MM.1S (cell line): ENCODE data around the gene KIF5A.
A peak's percentile ranks its signal among the peaks of the same experiment; 100 is the strongest.

Experiments used
- DNase-seq: peaks from one replicate; pipeline ENCODE4 v3.0.0-alpha.2; 2015
- H2AFZ ChIP-seq: fragments of 300-600 bp; sonication (generic); 2 replicates; pipeline ENCODE4 v1.6.0; 2016; ENCODE audit warnings: antibody characterized with exemption, low read length
- H3F3A ChIP-seq: fragments of 300-600 bp; sonication (generic); 2 replicates; pipeline ENCODE4 v1.6.1; 2016; ENCODE audit warnings: mild to moderate bottlenecking, antibody characterized with exemption, low read length, moderate library complexity, mixed read lengths; ENCODE audit not compliant: insufficient read depth
- H3K27ac ChIP-seq: fragments of 300-600 bp; sonication (generic); 2 replicates; pipeline ENCODE4 v1.5.1; 2016; ENCODE audit warnings: mild to moderate bottlenecking, low read length
- H3K27me3 ChIP-seq: fragments of 300-600 bp; sonication (generic); replicated peaks from 2 replicates; pipeline ENCODE4 v1.6.0; 2016; ENCODE audit warnings: low read length; ENCODE audit not compliant: insufficient read depth
- H3K36me3 ChIP-seq: fragments of 300-600 bp; sonication (generic); replicated peaks from 2 replicates; pipeline ENCODE4 v1.6.1; 2016; ENCODE audit warnings: mild to moderate bottlenecking, low read length, mixed read lengths; ENCODE audit not compliant: insufficient read depth
- H3K4me1 ChIP-seq: fragments of 300-600 bp; sonication (generic); 2 replicates; pipeline ENCODE4 v1.6.1; 2016; ENCODE audit warnings: low read length, mixed read lengths
- H3K4me2 ChIP-seq: fragments of 300-600 bp; sonication (generic); 2 replicates; pipeline ENCODE4 v1.6.0; 2016; ENCODE audit warnings: low read depth, low read length
- H3K4me3 ChIP-seq: fragments of 300-600 bp; sonication (generic); 2 replicates; pipeline ENCODE4 v1.5.1; 2016; ENCODE audit warnings: low read length, mixed read lengths
- H3K79me2 ChIP-seq: fragments of 300-600 bp; sonication (generic); 2 replicates; pipeline ENCODE4 v1.6.1; 2016; ENCODE audit warnings: mixed run types, low read length, mixed read lengths
- H3K9ac ChIP-seq: fragments of 300-600 bp; sonication (generic); 2 replicates; pipeline ENCODE4 v1.6.1; 2016; ENCODE audit warnings: low read length, mixed read lengths
- H3K9me2 ChIP-seq: fragments of 300-600 bp; sonication (generic); replicated peaks from 2 replicates; pipeline ENCODE4 v1.6.1; 2016; ENCODE audit warnings: mild to moderate bottlenecking, low read length, mixed read lengths; ENCODE audit not compliant: insufficient read depth
- H3K9me3 ChIP-seq: fragments of 300-600 bp; sonication (generic); replicated peaks from 2 replicates; pipeline ENCODE4 v1.6.1; 2016; ENCODE audit warnings: mild to moderate bottlenecking, low read length, mixed read lengths; ENCODE audit not compliant: insufficient read depth
- H4K20me1 ChIP-seq: fragments of 300-600 bp; sonication (generic); 2 replicates; pipeline ENCODE4 v1.6.1; 2016; ENCODE audit warnings: mild to moderate bottlenecking, low read length, moderate library complexity, mixed read lengths; ENCODE audit not compliant: insufficient read depth
- EZH2 ChIP-seq: fragments of 300-600 bp; sonication (generic); optimal IDR thresholded peaks from 2 replicates; pipeline ENCODE3; 2017; ENCODE audit warnings: low read depth, mild to moderate bottlenecking, antibody characterized with exemption, low read length, mixed read lengths
- EZH2phosphoT487 ChIP-seq: fragments of 300-600 bp; sonication (generic); IDR thresholded peaks from 2 replicates; pipeline ENCODE4 v1.6.1; 2018; ENCODE audit warnings: antibody characterized with exemption, low read length
- TF ChIP-seq, protein P1 (sequence below): fragments of 300-600 bp; sonication (generic); IDR thresholded peaks from 2 replicates; pipeline ENCODE4 v1.5.1; 2016; ENCODE audit warnings: antibody characterized with exemption, low read length, mixed read lengths

KIF5A gene

GRCh38 chr12:57576613-57577160 lies 26.8 kb downstream of the KIF5A start:
- Histone ChIP-seq H3K27me3 (0 out of 2 replicates have a peak, but pooled peaks cover 2% of the 10 kb centered on the region), H4K20me1 (no peaks in the 10 kb centered on the region), H3K4me2 (no peak overlapping the region), H3K27ac (no peak overlapping the region), H3F3A (no peaks in the 10 kb centered on the region), H3K36me3 (no peaks in the 10 kb centered on the region), H3K9me3 (no peaks in the 10 kb centered on the region), H3K9me2 (no peaks in the 10 kb centered on the region), H3K9ac (no peak overlapping the region), H2AFZ (0 out of 2 replicates have a peak overlapping the region, but pooled peaks have one; percentile 19), H3K4me1 (no peaks in the 10 kb centered on the region), H3K79me2 (no peaks in the 10 kb centered on the region), H3K4me3 (no peak overlapping the region)
- TF ChIP-seq, protein P1, sequence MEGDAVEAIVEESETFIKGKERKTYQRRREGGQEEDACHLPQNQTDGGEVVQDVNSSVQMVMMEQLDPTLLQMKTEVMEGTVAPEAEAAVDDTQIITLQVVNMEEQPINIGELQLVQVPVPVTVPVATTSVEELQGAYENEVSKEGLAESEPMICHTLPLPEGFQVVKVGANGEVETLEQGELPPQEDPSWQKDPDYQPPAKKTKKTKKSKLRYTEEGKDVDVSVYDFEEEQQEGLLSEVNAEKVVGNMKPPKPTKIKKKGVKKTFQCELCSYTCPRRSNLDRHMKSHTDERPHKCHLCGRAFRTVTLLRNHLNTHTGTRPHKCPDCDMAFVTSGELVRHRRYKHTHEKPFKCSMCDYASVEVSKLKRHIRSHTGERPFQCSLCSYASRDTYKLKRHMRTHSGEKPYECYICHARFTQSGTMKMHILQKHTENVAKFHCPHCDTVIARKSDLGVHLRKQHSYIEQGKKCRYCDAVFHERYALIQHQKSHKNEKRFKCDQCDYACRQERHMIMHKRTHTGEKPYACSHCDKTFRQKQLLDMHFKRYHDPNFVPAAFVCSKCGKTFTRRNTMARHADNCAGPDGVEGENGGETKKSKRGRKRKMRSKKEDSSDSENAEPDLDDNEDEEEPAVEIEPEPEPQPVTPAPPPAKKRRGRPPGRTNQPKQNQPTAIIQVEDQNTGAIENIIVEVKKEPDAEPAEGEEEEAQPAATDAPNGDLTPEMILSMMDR = no peak
- TF ChIP-seq EZH2 = no peak
- no peak for TF ChIP-seq EZH2phosphoT487
- no peak for DNase-seq

GRCh38 chr12:57577981-57578758 lies 28.3 kb downstream of the KIF5A start:
- no peaks in the 10 kb centered on the region for H3K9me2 ChIP-seq
- no peak overlapping the region for H3K27ac ChIP-seq
- H3K27me3 ChIP-seq = peaks cover 11% of the 10 kb centered on the region; the same call in 1 of the 2 replicates
- H3K79me2 ChIP-seq = no peaks in the 10 kb centered on the region
- no peaks in the 10 kb centered on the region for H3F3A ChIP-seq
- DNase-seq = no peak
- no peak overlapping the region for H3K4me3 ChIP-seq
- H3K9ac ChIP-seq = no peak overlapping the region
- H3K4me1 ChIP-seq = no peaks in the 10 kb centered on the region
- no peaks in the 10 kb centered on the region for H3K36me3 ChIP-seq
- H3K9me3 ChIP-seq = no peaks in the 10 kb centered on the region
- H2AFZ ChIP-seq = no peak overlapping the region
- TF ChIP-seq EZH2 (no peak), EZH2phosphoT487 (no peak)
- TF ChIP-seq, protein P1 = no peak
- no peaks in the 10 kb centered on the region for H4K20me1 ChIP-seq
- H3K4me2 ChIP-seq = no peak overlapping the region

DNA sequence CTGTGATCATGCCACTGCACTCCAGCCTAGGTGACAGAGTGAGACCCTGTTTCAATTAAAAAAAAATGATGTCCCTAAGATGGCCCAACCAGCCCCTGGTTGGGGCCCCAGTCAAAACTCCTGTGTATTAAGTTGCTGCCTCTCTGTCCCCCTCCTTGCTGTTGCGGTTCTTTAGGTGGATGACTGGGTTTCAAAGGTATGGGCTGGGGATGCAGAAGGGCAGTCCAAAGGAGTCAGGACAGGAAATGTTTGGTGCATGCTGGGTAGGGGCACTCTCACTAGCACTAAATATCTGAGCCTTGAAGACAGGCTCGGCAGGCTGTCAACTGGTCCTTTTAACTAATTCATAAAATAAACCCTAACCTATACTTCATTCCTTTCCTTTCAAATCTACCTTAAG lies 29.2 kb downstream of the KIF5A start:
- Histone ChIP-seq H3F3A (no peaks in the 10 kb centered on the region), H3K27me3 (peaks cover 11% of the 10 kb centered on the region; the same call in 1 of the 2 replicates), H2AFZ (no peak overlapping the region), H3K4me1 (no peaks in the 10 kb centered on the region), H3K79me2 (no peaks in the 10 kb centered on the region), H3K36me3 (no peaks in the 10 kb centered on the region), H3K9ac (no peak overlapping the region), H3K27ac (no peak overlapping the region), H4K20me1 (no peaks in the 10 kb centered on the region), H3K4me3 (no peak overlapping the region), H3K9me3 (no peaks in the 10 kb centered on the region), H3K9me2 (no peaks in the 10 kb centered on the region), H3K4me2 (no peak overlapping the region)
- TF ChIP-seq EZH2phosphoT487 = no peak
- TF ChIP-seq, protein P1 = no peak
- no peak for DNase-seq
